Measurements from ENCODE around the gene TMEM63C. TPM values are rescaled to one million over a fixed set of nuclear protein-coding genes. Genes with fewer than 3 reads are reported as not detected.

TMEM63C gene
- total RNA-seq, 1 experiment from 2014 or later, result 5.7 TPM

DNA sequence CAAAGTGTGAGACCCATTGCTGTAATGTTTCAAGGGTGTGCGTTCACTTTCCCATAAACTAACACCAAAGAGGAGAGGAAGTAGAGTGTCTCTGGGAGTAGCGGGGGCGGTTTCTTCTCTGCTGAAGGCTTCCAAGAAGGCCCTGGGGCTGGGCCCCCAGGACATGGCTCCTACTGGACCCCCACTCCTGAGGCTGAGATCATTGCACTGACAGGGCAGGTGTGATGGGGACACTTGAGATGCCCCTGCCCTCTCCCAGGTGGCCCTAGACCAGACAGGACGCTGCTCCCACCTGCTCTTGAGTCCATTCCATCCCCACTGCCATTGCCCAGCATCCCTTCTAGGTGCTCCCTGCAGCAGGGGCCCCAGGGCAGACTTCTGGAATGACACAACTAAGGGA lies 20.1 kb downstream of the TMEM63C start:
- Histone ChIP-seq H3K9ac (ENCODE audit: low read length) (no peak overlapping the region), H4K20me1 (ENCODE audit: insufficient read depth) (no peaks in the 10 kb centered on the region), H3K36me3 (ENCODE audit: control insufficient read depth in 1 of 2, insufficient read depth in 2 of 2, low read length in 2 of 2) (no peaks in the 10 kb centered on the region), H3K79me2 (ENCODE audit: insufficient read depth, low read length) (no peaks in the 10 kb centered on the region), H3K4me1 (ENCODE audit: control insufficient read depth in 1 of 2, insufficient read depth in 2 of 2, low read length in 2 of 2) (no peaks in the 10 kb centered on the region), H2AFZ (ENCODE audit: low read depth, low read length, poor library complexity, severe bottlenecking) (no peak overlapping the region), H3K9me2 (ENCODE audit: insufficient read depth) (no peaks in the 10 kb centered on the region), H3K4me3 (replicated peaks in 1 of 2; ENCODE audit: low read depth in 1 of 2, low read length in 2 of 2) (no peak overlapping the region), H3K27ac (ENCODE audit: low read depth, low read length) (no peak overlapping the region), H3K9me3 (ENCODE audit: control insufficient read depth in 1 of 2, insufficient read depth in 1 of 2, low read depth in 1 of 2, low read length in 2 of 2) (no peaks in the 10 kb centered on the region), H3K4me2 (ENCODE audit: low read length) (no peak overlapping the region), H3K27me3 (ENCODE audit: insufficient read depth, low read length) (no peaks in the 10 kb centered on the region)
- intact Hi-C loops (cut with micrococcal nuclease), result no loop called here
- BruUV-seq (replicated peaks), result no TSS peak
- DNase-seq (ENCODE audit: low read depth, low spot score), result no peak
- TF ChIP-seq POLR2AphosphoS5 (IDR thresholded peaks at IDR 0.05; ENCODE audit: low read depth, low read length), result no peak
- TF ChIP-seq, protein P1, sequence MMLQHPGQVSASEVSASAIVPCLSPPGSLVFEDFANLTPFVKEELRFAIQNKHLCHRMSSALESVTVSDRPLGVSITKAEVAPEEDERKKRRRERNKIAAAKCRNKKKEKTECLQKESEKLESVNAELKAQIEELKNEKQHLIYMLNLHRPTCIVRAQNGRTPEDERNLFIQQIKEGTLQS (IDR thresholded peaks at IDR 0.05), result no peak
- no peak for TF ChIP-seq JUND (IDR thresholded peaks at IDR 0.05)
- no peak for TF ChIP-seq RAD21 (IDR thresholded peaks at IDR 0.05; ENCODE audit: low read depth)
- TF ChIP-seq SP1 (IDR thresholded peaks at IDR 0.05; ENCODE audit: low read depth), result no peak
- no peak for TF ChIP-seq SRF (IDR thresholded peaks at IDR 0.05; ENCODE audit: low read depth)
- TF ChIP-seq FOSL1 (IDR thresholded peaks at IDR 0.05; ENCODE audit: low read depth), result no peak
- TF ChIP-seq CEBPB (IDR thresholded peaks at IDR 0.05; ENCODE audit: low read depth), result no peak
- TF ChIP-seq EZH2 (IDR thresholded peaks at IDR 0.05), result no peak
- no peak for ATAC-seq
- ChIA-PET RAD21 (ENCODE audit: low non-redundant PET in 1 of 2, low total read pairs in 2 of 2, uncharacterized antibody in 2 of 2, unreplicated experiment in 2 of 2) (no interaction called here), CTCF (no interaction called here), POLR2A (no interaction called here)

DNA sequence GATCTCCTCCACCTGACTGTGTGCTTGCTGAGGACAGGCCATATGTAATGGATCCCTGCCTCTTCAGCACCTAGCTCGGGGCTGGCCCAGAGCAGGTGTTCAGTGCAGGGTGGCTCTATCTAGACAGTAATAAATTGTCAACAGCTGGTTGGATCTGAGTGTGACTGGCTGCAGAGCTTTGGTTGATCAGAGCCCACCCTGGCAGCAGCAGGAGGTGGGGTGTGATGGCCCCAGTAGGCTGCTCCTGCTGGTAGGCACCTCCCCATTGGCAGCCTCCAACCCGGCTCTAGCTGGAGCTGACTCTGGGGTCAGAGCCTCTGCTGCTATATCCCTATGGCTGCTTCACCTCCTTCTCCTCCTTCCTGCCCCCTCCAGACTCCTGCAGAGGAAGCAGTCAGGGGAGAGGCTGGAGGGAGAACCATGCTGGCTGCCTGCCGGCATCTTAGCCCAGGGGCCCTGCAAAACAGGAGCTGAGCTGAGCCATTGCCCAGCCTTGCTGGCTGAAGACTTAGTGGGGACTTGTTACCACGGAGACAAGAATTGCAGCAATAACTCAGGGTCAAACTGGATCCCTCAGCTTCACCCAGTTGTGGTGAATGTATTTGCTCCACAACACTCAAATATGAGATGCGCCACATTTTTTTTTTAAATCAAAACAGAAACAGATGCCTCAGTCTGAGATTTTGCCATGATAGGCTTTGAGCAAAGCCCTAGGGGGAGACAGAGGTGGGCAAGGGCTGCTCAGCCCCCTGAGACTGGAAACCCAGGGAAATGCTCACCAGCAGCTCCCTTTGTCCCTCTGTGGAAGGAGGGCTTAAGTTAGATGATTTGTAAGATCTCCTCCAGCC lies 22.2 kb downstream of the TMEM63C start:
- RAD21 ChIA-PET (ENCODE audit: low non-redundant PET in 1 of 2, low total read pairs in 2 of 2, uncharacterized antibody in 2 of 2, unreplicated experiment in 2 of 2), result no interaction called here
- no TSS peak for BruUV-seq (replicated peaks)
- ATAC-seq, result no peak
- TF ChIP-seq, protein P1 (IDR thresholded peaks at IDR 0.05), result no peak
- TF ChIP-seq EGR1 (IDR thresholded peaks at IDR 0.05; ENCODE audit: low read depth), result no peak
- no peak for TF ChIP-seq YY1 (IDR thresholded peaks at IDR 0.05; ENCODE audit: extremely low read depth, insufficient replicate concordance, low read depth, low read length)
- TF ChIP-seq SP1 (IDR thresholded peaks at IDR 0.05; ENCODE audit: low read depth), result no peak
- TF ChIP-seq CBX3 (IDR thresholded peaks at IDR 0.05; ENCODE audit: low read depth), result no peak
- TF ChIP-seq FOSL1 (IDR thresholded peaks at IDR 0.05; ENCODE audit: low read depth), result no peak
- no peak for TF ChIP-seq POLR2AphosphoS5 (IDR thresholded peaks at IDR 0.05; ENCODE audit: low read depth, low read length)
- TF ChIP-seq RAD21 (IDR thresholded peaks at IDR 0.05; ENCODE audit: low read depth), result no peak
- TF ChIP-seq SIN3A (IDR thresholded peaks at IDR 0.05; ENCODE audit: low read depth), result no peak
- TF ChIP-seq CEBPB (IDR thresholded peaks at IDR 0.05; ENCODE audit: low read depth), result no peak
- TF ChIP-seq TCF7L2 (IDR thresholded peaks at IDR 0.05; ENCODE audit: borderline replicate concordance, extremely low read depth, insufficient read depth, insufficient read length), result no peak
- TF ChIP-seq ELF1 (IDR thresholded peaks at IDR 0.05; ENCODE audit: borderline replicate concordance, low read depth), result no peak
- TF ChIP-seq ZFX (IDR thresholded peaks at IDR 0.05), result no peak
- TF ChIP-seq, protein P2, sequence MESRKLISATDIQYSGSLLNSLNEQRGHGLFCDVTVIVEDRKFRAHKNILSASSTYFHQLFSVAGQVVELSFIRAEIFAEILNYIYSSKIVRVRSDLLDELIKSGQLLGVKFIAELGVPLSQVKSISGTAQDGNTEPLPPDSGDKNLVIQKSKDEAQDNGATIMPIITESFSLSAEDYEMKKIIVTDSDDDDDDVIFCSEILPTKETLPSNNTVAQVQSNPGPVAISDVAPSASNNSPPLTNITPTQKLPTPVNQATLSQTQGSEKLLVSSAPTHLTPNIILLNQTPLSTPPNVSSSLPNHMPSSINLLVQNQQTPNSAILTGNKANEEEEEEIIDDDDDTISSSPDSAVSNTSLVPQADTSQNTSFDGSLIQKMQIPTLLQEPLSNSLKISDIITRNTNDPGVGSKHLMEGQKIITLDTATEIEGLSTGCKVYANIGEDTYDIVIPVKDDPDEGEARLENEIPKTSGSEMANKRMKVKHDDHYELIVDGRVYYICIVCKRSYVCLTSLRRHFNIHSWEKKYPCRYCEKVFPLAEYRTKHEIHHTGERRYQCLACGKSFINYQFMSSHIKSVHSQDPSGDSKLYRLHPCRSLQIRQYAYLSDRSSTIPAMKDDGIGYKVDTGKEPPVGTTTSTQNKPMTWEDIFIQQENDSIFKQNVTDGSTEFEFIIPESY (IDR thresholded peaks at IDR 0.05; ENCODE audit: extremely low read depth, insufficient replicate concordance, low read length), result no peak
- TF ChIP-seq, protein P3, sequence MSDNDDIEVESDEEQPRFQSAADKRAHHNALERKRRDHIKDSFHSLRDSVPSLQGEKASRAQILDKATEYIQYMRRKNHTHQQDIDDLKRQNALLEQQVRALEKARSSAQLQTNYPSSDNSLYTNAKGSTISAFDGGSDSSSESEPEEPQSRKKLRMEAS (IDR thresholded peaks at IDR 0.05), result no peak
- no peak for TF ChIP-seq POLR2A (IDR thresholded peaks at IDR 0.05; ENCODE audit: borderline replicate concordance, extremely low read depth, insufficient read depth, insufficient read length)

More for the DNA sequence above, 22.2 kb downstream of the TMEM63C start:
- Histone ChIP-seq H3K27ac (ENCODE audit: low read depth, low read length) (no peak overlapping the region), H2AFZ (ENCODE audit: low read depth, low read length, poor library complexity, severe bottlenecking) (no peak overlapping the region), H3K79me2 (ENCODE audit: insufficient read depth, low read length) (no peaks in the 10 kb centered on the region), H4K20me1 (ENCODE audit: insufficient read depth) (no peaks in the 10 kb centered on the region), H3K9me3 (ENCODE audit: control insufficient read depth in 1 of 2, insufficient read depth in 1 of 2, low read depth in 1 of 2, low read length in 2 of 2) (no peaks in the 10 kb centered on the region), H3K4me2 (ENCODE audit: low read length) (no peak overlapping the region), H3K9me2 (ENCODE audit: insufficient read depth) (no peaks in the 10 kb centered on the region), H3K4me3 (replicated peaks in 1 of 2; ENCODE audit: low read depth in 1 of 2, low read length in 2 of 2) (no peak overlapping the region), H3K4me1 (ENCODE audit: control insufficient read depth in 1 of 2, insufficient read depth in 2 of 2, low read length in 2 of 2) (no peaks in the 10 kb centered on the region), H3K9ac (ENCODE audit: low read length) (no peak overlapping the region), H3K27me3 (ENCODE audit: insufficient read depth, low read length) (no peaks in the 10 kb centered on the region), H3K36me3 (ENCODE audit: control insufficient read depth in 1 of 2, insufficient read depth in 2 of 2, low read length in 2 of 2) (no peaks in the 10 kb centered on the region)
- POLR2A ChIA-PET, result no interaction called here
- CTCF ChIA-PET, result interaction anchor here (0.8 kb wide), 1 partner anchor 9 kb away, joined by 3 read pairs; no protein-coding TSS in a partner anchor
- DNase-seq (ENCODE audit: low read depth, low spot score), result no peak
- intact Hi-C loops (cut with micrococcal nuclease), result no loop called here

Data from HCT116 (cell line).